ENCODE measurements around the gene CPZ. TPM values are rescaled to one million over a fixed set of nuclear protein-coding genes. Genes with fewer than 3 reads are reported as not detected.

The CPZ gene
- total RNA-seq, 1 donor from 2014 or later: 0.27 TPM

- Mint-ChIP-seq H3K4me3 (ENCODE audit: unreplicated experiment) (no peak overlapping the region), H3K36me3 (ENCODE audit: unreplicated experiment) (no peaks in the 10 kb centered on the region), H3K27me3 (ENCODE audit: unreplicated experiment) (peaks cover 14% of the 10 kb centered on the region), H3K9me3 (ENCODE audit: unreplicated experiment) (peaks cover 5% of the 10 kb centered on the region), H3K27ac (ENCODE audit: unreplicated experiment) (no peak overlapping the region), H3K4me1 (ENCODE audit: low read depth, unreplicated experiment) (peaks cover 2% of the 10 kb centered on the region)
- DNase-seq: no peak
- no peak for TF ChIP-seq CTCF (IDR thresholded peaks at IDR 0.05; ENCODE audit: partially characterized antibody, unreplicated experiment)
Observed at GRCh38 chr4:8641256-8641655, 48.7 kb downstream of the CPZ start.

GRCh38 chr4:8641931-8642650 lies 49.5 kb downstream of the CPZ start:
- TF ChIP-seq CTCF (IDR thresholded peaks at IDR 0.05; ENCODE audit: partially characterized antibody, unreplicated experiment): no peak
- Mint-ChIP-seq H3K4me3 (ENCODE audit: unreplicated experiment) (no peak overlapping the region), H3K27me3 (ENCODE audit: unreplicated experiment) (peaks cover 16% of the 10 kb centered on the region), H3K27ac (ENCODE audit: unreplicated experiment) (no peak overlapping the region), H3K4me1 (ENCODE audit: low read depth, unreplicated experiment) (peaks cover 2% of the 10 kb centered on the region), H3K36me3 (ENCODE audit: unreplicated experiment) (no peaks in the 10 kb centered on the region), H3K9me3 (ENCODE audit: unreplicated experiment) (peaks cover 5% of the 10 kb centered on the region)
- no peak for DNase-seq

GRCh38 chr4:8642651-8643321 lies 50.2 kb downstream of the CPZ start:
- Mint-ChIP-seq H3K4me1 (ENCODE audit: low read depth, unreplicated experiment) (peaks cover 2% of the 10 kb centered on the region), H3K27me3 (ENCODE audit: unreplicated experiment) (peaks cover 18% of the 10 kb centered on the region), H3K9me3 (ENCODE audit: unreplicated experiment) (peaks cover 5% of the 10 kb centered on the region), H3K27ac (ENCODE audit: unreplicated experiment) (no peak overlapping the region), H3K4me3 (ENCODE audit: unreplicated experiment) (no peak overlapping the region), H3K36me3 (ENCODE audit: unreplicated experiment) (no peaks in the 10 kb centered on the region)
- no peak for TF ChIP-seq CTCF (IDR thresholded peaks at IDR 0.05; ENCODE audit: partially characterized antibody, unreplicated experiment)
- DNase-seq: no peak

- H3K27me3 Mint-ChIP-seq (ENCODE audit: unreplicated experiment): peaks cover 18% of the 10 kb centered on the region
- no peak for DNase-seq
Observed at GRCh38 chr4:8643441-8643840, 50.9 kb downstream of the CPZ start.

More at GRCh38 chr4:8643441-8643840, 50.9 kb downstream of the CPZ start:
- Mint-ChIP-seq H3K27ac (ENCODE audit: unreplicated experiment) (no peak overlapping the region), H3K4me3 (ENCODE audit: unreplicated experiment) (no peak overlapping the region), H3K9me3 (ENCODE audit: unreplicated experiment) (peaks cover 6% of the 10 kb centered on the region), H3K4me1 (ENCODE audit: low read depth, unreplicated experiment) (peaks cover 2% of the 10 kb centered on the region), H3K36me3 (ENCODE audit: unreplicated experiment) (no peaks in the 10 kb centered on the region)
- TF ChIP-seq CTCF (IDR thresholded peaks at IDR 0.05; ENCODE audit: partially characterized antibody, unreplicated experiment): no peak
